ENCODE results near the gene CDC42EP5.
"Not testable (repeated sequence)": the region's sequence is repeated elsewhere in the genome, so short reads cannot be mapped to it uniquely, and the experiment has no call there.

Gene CDC42EP5

GRCh38 chr19:54470991-54471782 is 1.9 kb downstream of the CDC42EP5 start:
- no peak for TF ChIP-seq CTCF (IDR thresholded peaks at IDR 0.05; ENCODE audit: low read depth, low read length, missing control alignments)
- no peak for DNase-seq (ENCODE audit: low read depth)
- peak overlapping the region; percentile 38 for H3K4me3 ChIP-seq (ENCODE audit: low read depth, low read length)
- in situ Hi-C loops (cut with HindIII; ENCODE audit: low sequenced_read_pairs), result loop anchor here (25.0 kb wide), 1 partner anchor 1141 kb away; the partner anchor contains the start of genes ZNF524, ZNF784 and ZNF865

- TF ChIP-seq CTCF (IDR thresholded peaks at IDR 0.05; ENCODE audit: low read depth, low read length, missing control alignments), result no peak
- in situ Hi-C loops (cut with HindIII; ENCODE audit: low sequenced_read_pairs), result loop anchor here (25.0 kb wide), 1 partner anchor 1142 kb away; the partner anchor contains the start of genes ZNF524, ZNF784 and ZNF865
- DNase-seq (ENCODE audit: low read depth), result no peak
- H3K4me3 ChIP-seq (ENCODE audit: low read depth, low read length), result no peak overlapping the region
Observed at GRCh38 chr19:54470276-54470887, 2.7 kb downstream of the CDC42EP5 start.

- in situ Hi-C loops (cut with HindIII; ENCODE audit: low sequenced_read_pairs), result loop anchor here (25.0 kb wide), 1 partner anchor 1143 kb away; the partner anchor contains the start of genes ZNF524, ZNF784 and ZNF865
- H3K4me3 ChIP-seq (ENCODE audit: low read depth, low read length), result no peak overlapping the region
- TF ChIP-seq CTCF (IDR thresholded peaks at IDR 0.05; ENCODE audit: low read depth, low read length, missing control alignments), result no peak
- DNase-seq (ENCODE audit: low read depth), result no peak
Observed at GRCh38 chr19:54469496-54469934, 3.6 kb downstream of the CDC42EP5 start.

GRCh38 chr19:54466110-54466480 is 7.0 kb downstream of the CDC42EP5 start:
- not testable (repeated sequence) for DNase-seq (ENCODE audit: low read depth); H3K4me3 ChIP-seq (ENCODE audit: low read depth, low read length)
- in situ Hi-C loops (cut with HindIII; ENCODE audit: low sequenced_read_pairs), result loop anchor here (25.0 kb wide), 1 partner anchor 1146 kb away; the partner anchor contains the start of genes ZNF524, ZNF784 and ZNF865

GRCh38 chr19:54465426-54466109 is 7.5 kb downstream of the CDC42EP5 start:
- TF ChIP-seq CTCF (IDR thresholded peaks at IDR 0.05; ENCODE audit: low read depth, low read length, missing control alignments), result no peak
- in situ Hi-C loops (cut with HindIII; ENCODE audit: low sequenced_read_pairs), result loop anchor here (25.0 kb wide), 1 partner anchor 1147 kb away; the partner anchor contains the start of genes ZNF524, ZNF784 and ZNF865
- DNase-seq (ENCODE audit: low read depth), result no peak
- H3K4me3 ChIP-seq (ENCODE audit: low read depth, low read length), result no peak overlapping the region

- no peak for TF ChIP-seq CTCF (IDR thresholded peaks at IDR 0.05; ENCODE audit: low read depth, low read length, missing control alignments)
- in situ Hi-C loops (cut with HindIII; ENCODE audit: low sequenced_read_pairs), result loop anchor here (25.0 kb wide), 1 partner anchor 1147 kb away; the partner anchor contains the start of genes ZNF524, ZNF784 and ZNF865
- peak overlapping the region; percentile 50 for H3K4me3 ChIP-seq (ENCODE audit: low read depth, low read length)
- DNase-seq (ENCODE audit: low read depth), result no peak
Observed at GRCh38 chr19:54464630-54465425, 8.3 kb downstream of the CDC42EP5 start.

Data from astrocyte of the cerebellum (primary cell).